Right ventricle myocardium inferior (tissue), 1 donor: ENCODE results near the gene GUCY1A1. TPM values are rescaled to one million over a fixed set of nuclear protein-coding genes. Genes with fewer than 3 reads are reported as not detected.

ENCODE experiments used
- ATAC-seq: fragments of 200-7000 bp; cut with Tn5 transposase; one replicate; pipeline ENCODE4 v1.9.1; 2020; ENCODE audit warnings: mild to moderate bottlenecking, moderate library complexity
- DNase-seq: peaks from one replicate; pipeline ENCODE4 v3.0.0; 2021; ENCODE audit errors: missing footprints
- intact Hi-C: fragments of 100-400 bp; cut with DNase I; formaldehyde crosslinking; loops from one replicate; pipeline ENCODE4 v1.11.0; 2022
- total RNA-seq: library from RNA; stranded (reverse); fragmentation: NEBNext Ultra II Directional; extraction: Animal tissue kit (Norgen Biotek cat#: 25700); gene quantifications from one replicate; pipeline ENCODE4 v1.2.1, GENCODE V29; 2021
- donor health status: DM: no; HTN: yes; CAD: no; lungs with severe emphysema.

GUCY1A1 gene
- total RNA-seq, 1 donor from 2014 or later: 88.4 TPM

- ATAC-seq (no peak), DNase-seq (no peak)
- intact Hi-C loops: no loop called here
Measured at GRCh38 chr4:155656025-155656424, 10.6 kb upstream of the GUCY1A1 start.

- DNase-seq: no peak
- ATAC-seq: no peak
- intact Hi-C loops: no loop called here
Measured at GRCh38 chr4:155657169-155657568, 9.5 kb upstream of the GUCY1A1 start.

GRCh38 chr4:155657985-155658680 is 8.5 kb upstream of the GUCY1A1 start:
- ATAC-seq: no peak
- DNase-seq: no peak
- intact Hi-C loops: no loop called here

GRCh38 chr4:155658681-155659064 is 8.0 kb upstream of the GUCY1A1 start:
- ATAC-seq (no peak), DNase-seq (no peak)
- intact Hi-C loops: no loop called here

DNA sequence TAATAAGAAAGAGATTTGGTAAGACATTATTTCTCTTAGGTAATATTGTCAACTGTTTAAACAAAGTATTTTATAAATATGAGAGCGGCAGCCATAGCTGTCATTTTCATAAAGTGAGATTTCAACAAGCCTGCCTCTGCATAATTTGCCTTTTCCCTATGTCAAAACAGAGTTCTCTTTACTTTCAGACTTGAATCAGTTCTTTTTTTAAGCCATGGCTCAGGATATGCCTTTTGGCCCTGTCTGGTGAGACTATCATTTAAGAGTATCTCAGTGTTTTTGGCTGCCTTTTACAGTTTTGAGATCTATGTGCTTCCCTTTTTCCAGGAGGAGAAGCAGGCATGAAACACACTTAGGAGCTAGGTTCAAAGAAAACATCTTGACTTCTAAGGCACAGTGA is 7.5 kb upstream of the GUCY1A1 start:
- ATAC-seq (no peak), DNase-seq (no peak)
- intact Hi-C loops: no loop called here

GRCh38 chr4:155660436-155660835 is 6.2 kb upstream of the GUCY1A1 start:
- intact Hi-C loops: no loop called here
- no peak for ATAC-seq
- DNase-seq: no peak

DNA sequence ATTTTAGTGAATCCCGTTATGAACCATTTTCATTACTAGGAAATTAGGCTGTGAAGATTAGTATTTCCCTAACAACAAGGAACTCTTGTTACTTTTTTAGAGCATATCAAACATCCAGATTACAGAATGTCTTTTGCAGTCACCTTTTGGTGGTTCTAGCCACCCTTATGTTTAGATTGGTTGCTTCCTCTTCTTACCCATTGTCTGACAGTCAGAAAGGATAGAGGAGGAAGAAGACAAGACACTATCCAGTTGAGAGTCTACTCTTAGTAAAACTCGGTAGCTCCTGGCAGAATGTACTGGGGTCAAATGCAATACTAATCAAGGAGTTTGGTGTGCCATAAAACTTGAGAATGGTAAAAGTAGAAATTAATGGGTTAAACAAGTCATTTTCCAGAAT is 1.6 kb upstream of the GUCY1A1 start:
- ATAC-seq: no peak
- DNase-seq: no peak
- intact Hi-C loops: loop anchor here (5.0 kb wide), 3 partner anchors 42 to 88 kb away; no protein-coding TSS in a partner anchor

- ATAC-seq: peak; percentile 71
Measured at GRCh38 chr4:155667222-155667567, 547 bp downstream of the GUCY1A1 start.

GRCh38 chr4:155667568-155668511 is 1.2 kb downstream of the GUCY1A1 start:
- ATAC-seq (peak; percentile 85), DNase-seq (peak; percentile 76)
- intact Hi-C loops: loop anchor here (2.0 to 5.0 kb wide), 7 partner anchors 39 to 225 kb away; partner anchors contain the start of gene GUCY1B1

More at GRCh38 chr4:155667222-155667567, 547 bp downstream of the GUCY1A1 start:
- intact Hi-C loops: loop anchor here (2.0 to 5.0 kb wide), 6 partner anchors 40 to 224 kb away; partner anchors contain the start of gene GUCY1B1
- DNase-seq: no peak

- ATAC-seq (no peak), DNase-seq (no peak)
- intact Hi-C loops: loop anchor here (2.0 to 5.0 kb wide), 4 partner anchors 39 to 156 kb away; no protein-coding TSS in a partner anchor
Measured at GRCh38 chr4:155668707-155669220, 2.1 kb downstream of the GUCY1A1 start.

DNA sequence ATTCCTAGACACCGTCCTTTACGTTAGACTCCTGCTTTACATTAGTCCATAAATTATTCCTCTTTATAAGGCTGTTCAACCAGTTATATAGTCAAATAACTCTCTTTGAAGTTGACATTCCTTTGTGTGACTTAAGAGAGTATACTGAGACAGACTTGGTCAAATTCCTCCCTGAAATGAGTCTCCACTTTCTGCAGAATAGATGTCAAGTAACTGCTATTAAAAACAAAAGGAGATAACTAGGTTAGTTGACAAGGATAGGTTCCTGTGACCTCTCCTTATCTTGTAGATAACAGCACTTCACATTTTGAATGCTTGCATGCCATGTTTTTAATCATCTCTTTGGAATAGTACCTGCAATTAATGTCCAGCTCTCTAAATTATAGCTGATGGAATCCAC is 5.7 kb downstream of the GUCY1A1 start:
- intact Hi-C loops: no loop called here
- ATAC-seq (no peak), DNase-seq (no peak)

GRCh38 chr4:155673453-155673979 is 6.9 kb downstream of the GUCY1A1 start:
- DNase-seq (no peak), ATAC-seq (no peak)
- intact Hi-C loops: no loop called here

DNA sequence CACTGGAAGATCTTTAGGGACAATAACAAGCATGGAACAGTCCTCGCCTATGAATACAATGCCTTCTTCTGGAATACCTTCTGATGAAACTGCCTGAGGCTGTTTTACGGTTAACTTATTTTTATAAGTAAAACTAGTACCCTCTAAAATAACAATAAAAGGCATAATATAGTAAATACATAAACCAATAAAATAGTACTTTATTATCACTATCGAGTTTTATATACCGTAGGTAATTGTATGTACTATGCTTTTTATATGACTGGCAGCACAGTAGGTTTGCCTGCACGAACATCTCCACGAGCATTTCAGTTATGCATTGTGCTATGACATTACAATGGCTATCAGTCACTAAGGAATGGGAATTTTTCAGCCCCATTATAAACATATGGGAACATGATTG is 8.0 kb downstream of the GUCY1A1 start:
- DNase-seq (no peak), ATAC-seq (no peak)
- intact Hi-C loops: no loop called here

GRCh38 chr4:155675709-155676429 is 9.2 kb downstream of the GUCY1A1 start:
- intact Hi-C loops: no loop called here
- ATAC-seq: peak; percentile 42

DNA sequence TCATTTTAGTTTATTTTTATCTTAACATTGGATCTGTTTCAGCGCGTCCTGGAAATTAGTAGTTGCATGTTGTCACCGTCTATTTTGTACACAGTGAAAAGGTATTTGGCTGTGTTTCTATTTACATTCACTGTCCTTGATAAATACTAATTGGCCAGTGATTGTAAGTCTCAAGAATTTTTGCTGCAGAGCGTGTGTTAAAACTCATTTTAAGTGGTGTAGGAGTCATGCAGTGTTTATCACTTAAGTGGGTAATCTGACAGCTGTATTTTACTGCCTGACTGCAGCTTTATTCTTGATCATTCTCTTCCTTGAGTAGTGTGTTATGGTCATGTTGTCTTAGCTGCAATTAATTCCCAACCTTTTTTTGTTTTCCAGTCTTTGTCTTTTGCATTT is 9.8 kb downstream of the GUCY1A1 start:
- intact Hi-C loops: no loop called here
- ATAC-seq: peak; percentile 63

More at GRCh38 chr4:155675709-155676429, 9.2 kb downstream of the GUCY1A1 start:
- no peak for DNase-seq

DNA sequence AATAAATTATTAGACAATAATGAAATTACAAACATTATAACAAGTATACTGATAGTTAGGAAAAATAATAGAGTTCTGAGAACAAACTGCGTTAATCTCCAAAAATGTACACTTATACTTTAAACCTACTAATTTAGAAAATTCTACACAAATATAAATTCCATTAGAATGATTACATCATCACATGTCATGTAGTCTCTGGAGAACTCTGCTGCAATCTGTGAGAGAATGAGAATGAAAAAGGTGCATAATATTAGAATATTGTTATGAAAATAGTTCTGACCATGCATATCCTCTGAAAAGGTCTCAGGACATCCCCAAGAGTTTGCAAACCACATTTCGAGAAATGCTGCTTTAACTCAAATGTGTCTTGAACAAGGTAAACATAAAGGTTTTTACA is 11.4 kb downstream of the GUCY1A1 start:
- ATAC-seq (no peak), DNase-seq (no peak)
- intact Hi-C loops: no loop called here

More for the DNA sequence above, 9.8 kb downstream of the GUCY1A1 start:
- DNase-seq: no peak

DNA sequence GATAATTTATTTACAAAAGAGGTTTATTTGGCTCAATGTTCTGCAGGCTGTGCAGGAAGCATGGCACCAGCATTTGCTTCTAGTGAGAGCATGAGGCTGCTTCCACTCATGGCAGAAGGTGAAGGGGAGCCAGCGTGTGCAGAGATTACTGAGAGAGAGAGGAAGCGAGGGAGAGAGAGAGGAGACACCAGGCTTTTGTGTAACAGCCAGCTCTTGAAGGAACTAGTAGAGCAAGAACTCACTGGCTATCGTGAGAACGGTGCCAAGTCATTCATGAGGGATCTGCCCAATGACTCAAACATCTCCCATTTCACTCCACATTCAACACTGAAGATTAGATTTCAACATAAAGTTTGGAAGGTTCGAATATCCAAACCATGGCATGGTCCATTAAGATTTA is 12.7 kb downstream of the GUCY1A1 start:
- DNase-seq (peak; percentile 60), ATAC-seq (peak; percentile 33)

GRCh38 chr4:155681886-155682285 is 15.2 kb downstream of the GUCY1A1 start:
- intact Hi-C loops: no loop called here
- DNase-seq: no peak
- ATAC-seq: no peak

More for the DNA sequence above, 12.7 kb downstream of the GUCY1A1 start:
- intact Hi-C loops: no loop called here

DNA sequence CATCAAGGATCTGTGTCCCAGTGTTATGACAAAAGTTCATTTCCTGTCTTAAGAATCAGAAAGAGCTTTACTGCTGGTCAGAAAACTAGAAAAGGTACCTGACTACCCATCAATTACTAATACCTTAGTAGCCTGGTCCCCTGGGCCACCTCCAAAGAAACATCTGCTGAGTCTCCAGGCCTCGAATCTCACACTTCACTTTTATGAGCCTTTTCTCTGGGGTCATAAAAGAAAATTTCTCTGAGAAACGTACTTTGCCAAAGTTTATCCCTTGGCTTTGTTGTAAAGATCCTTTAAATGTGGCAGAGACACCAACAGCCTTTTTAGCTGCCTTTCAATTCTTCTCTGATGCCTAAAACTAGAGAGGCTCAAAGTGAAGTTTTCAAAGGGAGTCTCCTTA is 17.8 kb downstream of the GUCY1A1 start:
- ATAC-seq (no peak), DNase-seq (no peak)
- intact Hi-C loops: no loop called here
